SU-DHL-6 (cell line): ENCODE results near the gene PITPNM2.

Experiments used
- CTCF ChIP-seq: fragments of 200-600 bp; sonication (generic); IDR thresholded peaks from one replicate; pipeline ENCODE4 v1.5.1; 2017; ENCODE audit warnings: antibody characterized with exemption, mild to moderate bottlenecking, low read length, moderate library complexity; ENCODE audit not compliant: insufficient read depth, poor library complexity, severe bottlenecking
- EZH2phosphoT487 ChIP-seq: fragments of 200-600 bp; sonication (generic), shearing (Covaris generic); conservative IDR thresholded peaks from 2 replicates; pipeline ENCODE4 v1.6.1; 2018; ENCODE audit warnings: mild to moderate bottlenecking, antibody characterized with exemption, low read length, moderate library complexity, mixed read lengths

DNA sequence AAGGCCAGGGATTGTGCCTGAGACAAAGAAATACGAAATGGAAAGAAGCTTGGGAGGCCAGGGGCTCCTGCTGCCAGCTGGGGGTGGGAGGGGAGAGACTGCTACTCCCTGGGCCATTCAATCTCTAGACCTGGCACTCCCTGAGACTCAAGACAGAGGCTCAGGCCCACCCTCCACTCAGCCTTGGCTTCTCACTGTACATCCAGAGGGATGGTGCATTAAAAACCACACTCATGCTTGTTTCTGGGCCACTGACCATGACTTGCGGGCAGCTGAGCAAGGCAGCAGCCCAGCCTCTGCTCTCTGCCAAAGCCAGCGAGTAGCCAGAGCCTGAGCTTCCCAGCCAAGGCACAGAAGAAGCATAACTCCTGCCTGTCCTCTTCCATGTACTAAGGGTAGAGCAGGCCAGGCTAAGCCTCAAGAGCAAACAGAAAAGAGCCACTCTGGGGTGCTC lies 41.5 kb downstream of the PITPNM2 start:
- TF ChIP-seq CTCF (no peak), EZH2phosphoT487 (no peak)
